H1 (cell line): ENCODE measurements around the gene DBX1. TPM values are rescaled to one million over a fixed set of nuclear protein-coding genes. Genes with fewer than 3 reads are reported as not detected.
A peak's percentile ranks its signal among the peaks of the same experiment; 100 is the strongest.

Source experiments
- CTCF ChIA-PET: fragments of 300-600 bp; sonication (Branson Sonifier 250); formaldehyde crosslinking; loops from one replicate; lab custom pipeline; 2021; ENCODE audit not compliant: partially characterized antibody; lab: Charles Lee
- POLR2A ChIA-PET: fragments of 300-600 bp; sonication (Branson Sonifier 250); formaldehyde crosslinking; loops from one replicate; lab custom pipeline; 2021; ENCODE audit warnings: inconsistent platforms; ENCODE audit not compliant: partially characterized antibody; lab: Charles Lee
- DNase-seq, 2 experiments: peaks; one replicate each; pipeline versions ENCODE4 v3.0.0 to v3.0.0-alpha.2; 2010 to 2022; ENCODE audit warnings: low spot score in 2 of 2, low read depth in 1 of 2, mixed read lengths in 1 of 2
- FAIRE-seq: peaks from 2 replicates; lab custom pipeline; 2011; peaks lifted over from hg19 to GRCh38; lab: Jason Lieb, UNC
- H2AFZ ChIP-seq: 2 replicates; pipeline ENCODE4 v1.8.1; 2012; ENCODE audit warnings: low read length, inconsistent platforms
- H2AK5ac ChIP-seq: 2 replicates; pipeline ENCODE4 v1.6.1; 2013; ENCODE audit warnings: low read depth, low read length
- H2BK120ac ChIP-seq: replicated peaks from 2 replicates; pipeline ENCODE3; 2013; ENCODE audit warnings: low read depth, low read length, inconsistent platforms
- H2BK12ac ChIP-seq: 2 replicates; pipeline ENCODE4 v1.6.1; 2013; ENCODE audit warnings: low read depth, low read length
- H2BK15ac ChIP-seq: 2 replicates; pipeline ENCODE4 v1.6.1; 2013; ENCODE audit warnings: low read length
- H2BK20ac ChIP-seq: 2 replicates; pipeline ENCODE4 v1.6.1; 2013; ENCODE audit warnings: low read length
- H2BK5ac ChIP-seq: 2 replicates; pipeline ENCODE4 v1.6.1; 2013; ENCODE audit warnings: low read depth, low read length
- H3K14ac ChIP-seq: 2 replicates; pipeline ENCODE4 v1.6.1; 2013; ENCODE audit warnings: inconsistent platforms; ENCODE audit not compliant: insufficient read length
- H3K18ac ChIP-seq: 2 replicates; pipeline ENCODE4 v1.6.1; 2013; ENCODE audit warnings: low read length; ENCODE audit errors: extremely low read depth
- H3K23ac ChIP-seq: 2 replicates; pipeline ENCODE4 v1.6.1; 2013; ENCODE audit warnings: inconsistent platforms; ENCODE audit not compliant: insufficient read length
- H3K23me2 ChIP-seq: 2 replicates; pipeline ENCODE4 v1.6.1; 2013; ENCODE audit warnings: low read depth, low read length
- H3K27ac ChIP-seq: 2 replicates; pipeline ENCODE4 v1.6.1; 2011; ENCODE audit warnings: low read depth, low read length, inconsistent platforms
- H3K27me3 ChIP-seq, 4 experiments: replicated peaks in 1 of 4; 1 replicate in 1 of 4; 2 replicates in 3 of 4; pipeline versions ENCODE4 v1.6.1 to v1.8.1; 2011 to 2013; ENCODE audit warnings: low read length in 3 of 4, mild to moderate bottlenecking in 3 of 4, inconsistent platforms in 2 of 4, mixed read lengths in 2 of 4, moderate library complexity in 1 of 4; ENCODE audit not compliant: control insufficient read depth in 3 of 4, insufficient read depth in 3 of 4; ENCODE audit errors: extremely low read depth in 1 of 4
- H3K36me3 ChIP-seq, 4 experiments: 2 replicates each; pipeline versions ENCODE4 v1.6.1 to v1.8.1; 2011 to 2013; ENCODE audit warnings: mild to moderate bottlenecking in 4 of 4, low read length in 3 of 4, moderate library complexity in 2 of 4, control low read depth in 1 of 4, inconsistent platforms in 1 of 4; ENCODE audit not compliant: insufficient read depth in 4 of 4, control insufficient read depth in 2 of 4
- H3K4ac ChIP-seq: replicated peaks from 2 replicates; pipeline ENCODE3; 2013; ENCODE audit warnings: low read length, low read depth, mixed read lengths, inconsistent platforms; ENCODE audit not compliant: insufficient read length
- H3K4me1 ChIP-seq, 4 experiments: replicated peaks in 1 of 4; 1 replicate in 1 of 4; 2 replicates in 3 of 4; pipeline versions ENCODE4 v1.6.1 to v1.8.1; 2011 to 2013; ENCODE audit warnings: low read length in 3 of 4, inconsistent platforms in 2 of 4, mixed read lengths in 1 of 4; ENCODE audit not compliant: insufficient read depth in 4 of 4, control insufficient read depth in 3 of 4
- H3K4me2 ChIP-seq, 2 experiments: 2 replicates each; pipeline versions ENCODE4 v1.6.1 to v1.8.1; 2011 to 2013; ENCODE audit warnings: low read depth in 2 of 2, low read length in 2 of 2, control low read depth in 1 of 2, inconsistent platforms in 1 of 2, mild to moderate bottlenecking in 1 of 2; ENCODE audit not compliant: insufficient read depth in 1 of 2
- H3K4me3 ChIP-seq, 4 experiments: fragments of 200-600, 300-600 bp in 1 of 4; sonication (generic), shearing (Covaris generic), sonication (Bioruptor Twin) in 1 of 4; 2 replicates each; pipeline versions ENCODE4 v1.5.1 to v1.8.1; 2011 to 2016; ENCODE audit warnings: low read length in 4 of 4, low read depth in 3 of 4, control low read depth in 2 of 4, inconsistent platforms in 2 of 4, mild to moderate bottlenecking in 2 of 4, mixed read lengths in 1 of 4, moderate library complexity in 1 of 4; ENCODE audit not compliant: insufficient read depth in 2 of 4; ENCODE audit errors: extremely low read depth in 1 of 4
- H3K56ac ChIP-seq: replicated peaks from 2 replicates; pipeline ENCODE3; 2013; ENCODE audit warnings: low read depth, mild to moderate bottlenecking, mixed read lengths, low read length, inconsistent platforms; ENCODE audit not compliant: insufficient read length
- H3K79me1 ChIP-seq: 2 replicates; pipeline ENCODE4 v1.6.1; 2013; ENCODE audit warnings: low read depth, low read length, control low read depth
- H3K79me2 ChIP-seq, 2 experiments: 2 replicates each; pipeline versions ENCODE4 v1.6.1 to v1.8.1; 2012 to 2013; ENCODE audit warnings: low read length in 2 of 2, mild to moderate bottlenecking in 2 of 2, inconsistent platforms in 1 of 2; ENCODE audit not compliant: insufficient read depth in 2 of 2, control insufficient read depth in 1 of 2
- H3K9ac ChIP-seq, 4 experiments: replicated peaks in 1 of 4; 1 replicate in 1 of 4; 2 replicates in 3 of 4; pipeline versions ENCODE4 v1.6.1 to v1.8.1; 2011 to 2013; ENCODE audit warnings: low read depth in 3 of 4, low read length in 3 of 4, control low read depth in 2 of 4, mild to moderate bottlenecking in 2 of 4, moderate library complexity in 2 of 4, inconsistent platforms in 1 of 4; ENCODE audit errors: extremely low read depth in 1 of 4
- H3K9me3 ChIP-seq, 2 experiments: 2 replicates each; pipeline versions ENCODE4 v1.6.1 to v1.8.1; 2012 to 2013; ENCODE audit warnings: mild to moderate bottlenecking in 2 of 2, moderate library complexity in 2 of 2, control low read depth in 1 of 2, inconsistent platforms in 1 of 2, low read depth in 1 of 2, low read length in 1 of 2, mixed read lengths in 1 of 2; ENCODE audit not compliant: insufficient read depth in 2 of 2
- H4K20me1 ChIP-seq, 2 experiments: replicated peaks in 1 of 2; 2 replicates each; pipeline versions ENCODE3 to v1.8.1; 2011 to 2013; ENCODE audit warnings: inconsistent platforms in 2 of 2, low read length in 2 of 2, mild to moderate bottlenecking in 1 of 2; ENCODE audit not compliant: insufficient read depth in 2 of 2, control insufficient read depth in 1 of 2
- H4K5ac ChIP-seq: 2 replicates; pipeline ENCODE4 v1.6.1; 2013; ENCODE audit warnings: low read length, low read depth, mixed read lengths, inconsistent platforms; ENCODE audit not compliant: insufficient read length
- H4K8ac ChIP-seq: 2 replicates; pipeline ENCODE4 v1.8.0; 2013; ENCODE audit warnings: mild to moderate bottlenecking, moderate library complexity, low read length, inconsistent platforms; ENCODE audit not compliant: insufficient read depth; ENCODE audit errors: extremely low read depth
- H4K91ac ChIP-seq: replicated peaks from 2 replicates; pipeline ENCODE3; 2013; ENCODE audit warnings: low read length, mixed read lengths, inconsistent platforms; ENCODE audit not compliant: insufficient read length
- BACH1 ChIP-seq: IDR thresholded peaks from 2 replicates; pipeline ENCODE4 v1.6.1; 2012; ENCODE audit warnings: low read length, improper control_type of control experiment
- MAFK ChIP-seq: IDR thresholded peaks from 2 replicates; pipeline ENCODE4 v1.6.1; 2012; ENCODE audit warnings: low read depth, mild to moderate bottlenecking, improper control_type of control experiment, low read length
- SP1 ChIP-seq: IDR thresholded peaks from 2 replicates; pipeline ENCODE4 v1.6.1; 2011; ENCODE audit warnings: low read depth, low read length
- WGBS, 2 experiments: shearing (Covaris generic) in 1 of 2; methylation state at CpG; one replicate each; pipeline versions ENCODE4 v1.1.6 to v1.1.7; 2013 to 2015; ENCODE audit warnings: low lambda C conversion rate in 2 of 2, mixed read lengths in 2 of 2, inconsistent platforms in 1 of 2, low coverage in 1 of 2, missing lambda C conversion rate in 1 of 2; ENCODE audit not compliant: insufficient replicate concordance in 2 of 2, insufficient coverage in 1 of 2, insufficient read length in 1 of 2; ENCODE audit errors: extremely low coverage in 1 of 2, missing lambda C conversion rate in 1 of 2; 5-methylcytosine and 5-hydroxymethylcytosine counted together
- polyA plus RNA-seq, 7 experiments: library from polyadenylated mRNA; depleted of rRNA in 3 of 7; stranded (reverse) in 5 of 7; unstranded in 2 of 7; fragments of >200 nt in 5 of 7; fragments of 200-250 nt in 2 of 7; gene quantifications; 1 replicate in 5 of 7; 2 replicates in 1 of 7; 4 replicates in 1 of 7; pipeline versions ENCODE4 v1.2.1 to v1.2.3, GENCODE V29; 2011 to 2013; ENCODE audit warnings: missing spikeins in 2 of 7, mixed read lengths in 2 of 7
- total RNA-seq: library from RNA; stranded (reverse); fragmentation: NEBNext Ultra II Directional; extraction: Animal tissue kit (Norgen Biotek cat#: 25700); gene quantifications from 2 replicates; pipeline ENCODE4 v1.2.1, GENCODE V29; 2021

Gene DBX1
- total and polyA plus RNA-seq, 2 of the 8 experiments (the other 6 are each of a cell fraction or from before 2014, with no cell fraction given), result not detected

GRCh38 chr11:20125927-20126326, 34.3 kb downstream of the DBX1 start:
- Histone ChIP-seq H4K5ac (no peak overlapping the region), H3K79me1 (0 out of 2 replicates have a peak, but pooled peaks cover 2% of the 10 kb centered on the region), H2BK12ac (no peak overlapping the region), H4K20me1 (no peaks in the 10 kb centered on the region), H3K23ac (no peak overlapping the region), H4K8ac (no peak overlapping the region), H4K91ac (no peak overlapping the region), H2AFZ (no peak overlapping the region), H3K4me2 (no peak overlapping the region), H3K56ac (no peak overlapping the region), H2BK20ac (no peak overlapping the region), H3K9ac (no peak overlapping the region), H2BK120ac (no peak overlapping the region), H3K27ac (no peak overlapping the region), H2BK5ac (no peak overlapping the region), H3K4ac (no peak overlapping the region), H3K14ac (no peak overlapping the region), H3K27me3 (peaks cover 1 to 8% (median 4%) of the 10 kb centered on the region in 4 experiments; a peak in 6 of 7 replicates), H3K18ac (no peak overlapping the region), H3K9me3 (no peaks in the 10 kb centered on the region), H3K36me3 (no peaks in the 10 kb centered on the region), H3K4me1 (peaks cover 0 to 4% (median 2%) of the 10 kb centered on the region in 4 experiments; a peak in 1 of 7 replicates), H3K4me3 (no peak overlapping the region), H3K23me2 (no peaks in the 10 kb centered on the region), H2BK15ac (no peak overlapping the region), H3K79me2 (no peaks in the 10 kb centered on the region), H2AK5ac (no peak overlapping the region)
- CTCF ChIA-PET, result interaction anchor here (0.6 to 2.5 kb wide), 7 partner anchors 12 to 458 kb away, joined by 3 to 14 read pairs (median 4); no protein-coding TSS in a partner anchor
- 77% methylated on average over 6 of the region's 6 CpGs; no CpG with 5 or more reads in 1 of the 2 experiments for WGBS, 2 experiments
- POLR2A ChIA-PET, result no interaction called here
- DNase-seq (no peak), FAIRE-seq (no peak)
- peak; percentile 68; the same call in 1 of the 2 replicates for TF ChIP-seq BACH1
- TF ChIP-seq SP1, result no peak
- peak; percentile 39; the same call in 1 of the 2 replicates for TF ChIP-seq MAFK
